Endothelial cell of umbilical vein (primary cell): ENCODE measurements around the gene ATP9B.

ENCODE experiments used
- EZH2 ChIP-seq: IDR thresholded peaks from 2 replicates; pipeline ENCODE4 v1.6.1; 2012; ENCODE audit warnings: borderline replicate concordance, low read depth, mild to moderate bottlenecking, moderate library complexity, low read length, inconsistent platforms; ENCODE audit not compliant: severe bottlenecking
- FOS ChIP-seq: IDR thresholded peaks from 2 replicates; pipeline ENCODE4 v1.6.1; 2011; ENCODE audit warnings: mild to moderate bottlenecking, low read length, moderate library complexity, borderline replicate concordance; ENCODE audit not compliant: insufficient read depth
- POLR2A ChIP-seq: IDR thresholded peaks from 2 replicates; pipeline ENCODE4 v1.6.1; 2012; ENCODE audit warnings: low read depth, mild to moderate bottlenecking, control low read depth, low read length
- POLR2AphosphoS5 ChIP-seq: IDR thresholded peaks from 2 replicates; pipeline ENCODE4 v1.6.1; 2012; ENCODE audit warnings: low read depth, mild to moderate bottlenecking, control low read depth, low read length, moderate library complexity; ENCODE audit not compliant: insufficient read depth
- TF ChIP-seq, protein P1 (sequence below), 2 donors: IDR thresholded peaks; 1 replicate in 1 of 2; 2 replicates in 1 of 2; pipeline ENCODE4 v1.5.1; 2011; ENCODE audit warnings: low read length in 2 of 2, mild to moderate bottlenecking in 2 of 2, moderate library complexity in 2 of 2, control low read depth in 1 of 2, inconsistent platforms in 1 of 2, low read depth in 1 of 2; ENCODE audit not compliant: insufficient read depth in 1 of 2; ENCODE audit errors: extremely low read depth in 1 of 2

DNA sequence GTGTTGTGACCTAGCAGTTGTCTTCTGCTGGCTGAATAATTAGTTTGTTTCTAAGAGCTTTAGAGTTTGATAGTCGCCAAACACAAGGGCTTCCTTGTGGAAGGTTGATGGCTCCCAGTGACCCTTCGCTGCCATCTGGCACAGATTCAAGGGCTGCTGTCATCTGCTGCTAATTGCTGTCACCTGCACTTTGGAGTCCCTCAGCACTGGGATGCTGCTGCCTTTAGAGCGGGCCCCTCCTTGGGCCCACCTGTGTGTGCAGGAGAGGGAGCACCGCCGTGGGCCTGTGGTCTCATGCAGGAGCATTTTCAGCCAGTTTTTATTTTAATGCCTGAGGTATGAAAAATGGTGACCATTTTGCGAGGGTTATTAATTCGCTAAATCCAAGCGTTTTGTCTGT is 172.6 kb downstream of the ATP9B start:
- TF ChIP-seq EZH2 = no peak
- TF ChIP-seq FOS = no peak
- TF ChIP-seq, protein P1, sequence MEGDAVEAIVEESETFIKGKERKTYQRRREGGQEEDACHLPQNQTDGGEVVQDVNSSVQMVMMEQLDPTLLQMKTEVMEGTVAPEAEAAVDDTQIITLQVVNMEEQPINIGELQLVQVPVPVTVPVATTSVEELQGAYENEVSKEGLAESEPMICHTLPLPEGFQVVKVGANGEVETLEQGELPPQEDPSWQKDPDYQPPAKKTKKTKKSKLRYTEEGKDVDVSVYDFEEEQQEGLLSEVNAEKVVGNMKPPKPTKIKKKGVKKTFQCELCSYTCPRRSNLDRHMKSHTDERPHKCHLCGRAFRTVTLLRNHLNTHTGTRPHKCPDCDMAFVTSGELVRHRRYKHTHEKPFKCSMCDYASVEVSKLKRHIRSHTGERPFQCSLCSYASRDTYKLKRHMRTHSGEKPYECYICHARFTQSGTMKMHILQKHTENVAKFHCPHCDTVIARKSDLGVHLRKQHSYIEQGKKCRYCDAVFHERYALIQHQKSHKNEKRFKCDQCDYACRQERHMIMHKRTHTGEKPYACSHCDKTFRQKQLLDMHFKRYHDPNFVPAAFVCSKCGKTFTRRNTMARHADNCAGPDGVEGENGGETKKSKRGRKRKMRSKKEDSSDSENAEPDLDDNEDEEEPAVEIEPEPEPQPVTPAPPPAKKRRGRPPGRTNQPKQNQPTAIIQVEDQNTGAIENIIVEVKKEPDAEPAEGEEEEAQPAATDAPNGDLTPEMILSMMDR (IDR thresholded peaks at IDR 0.05; ENCODE audit: extremely low read depth in 1 of 2, insufficient read depth in 1 of 2, low read depth in 1 of 2, low read length in 2 of 2) = no peak
- no peak for TF ChIP-seq POLR2AphosphoS5
- no peak for TF ChIP-seq POLR2A
